Right lobe of liver (tissue), 6 donors: ENCODE results near the gene EPHB1. TPM values are rescaled to one million over a fixed set of nuclear protein-coding genes. Genes with fewer than 3 reads are reported as not detected.

Experiments
- ATAC-seq, 4 donors: fragments of 200-7000 bp; cut with Tn5 transposase; one replicate each; pipeline ENCODE4 v1.9.1; 2020; ENCODE audit warnings: mild to moderate bottlenecking in 4 of 4, moderate library complexity in 4 of 4
- DNase-seq, 3 donors: peaks; one replicate each; pipeline ENCODE4 v3.0.0-alpha.2; 2020
- H3K27ac ChIP-seq, 3 donors: fragments of 200-600 bp; one replicate each; pipeline ENCODE4 v1.8.0; 2022
- H3K27me3 ChIP-seq, 2 donors: fragments of 200-600 bp; one replicate each; pipeline ENCODE4 v1.8.0; 2022
- H3K36me3 ChIP-seq, 4 donors: fragments of 200-600 bp; sonication (generic) in 1 of 4; one replicate each; pipeline versions ENCODE4 v1.5.1 to v1.8.0; 2017 to 2022; ENCODE audit warnings: control low read depth in 1 of 4
- H3K4me1 ChIP-seq, 4 donors: fragments of 200-600 bp; sonication (generic) in 1 of 4; one replicate each; pipeline versions ENCODE4 v1.5.1 to v1.8.0; 2017 to 2022; ENCODE audit warnings: control low read depth in 1 of 4
- H3K4me3 ChIP-seq, 3 donors: fragments of 200-600 bp; one replicate each; pipeline ENCODE4 v1.8.0; 2022
- H3K9me3 ChIP-seq, 4 donors: fragments of 200-600 bp; sonication (generic) in 1 of 4; one replicate each; pipeline versions ENCODE4 v1.5.1 to v1.8.0; 2017 to 2022; ENCODE audit warnings: control low read depth in 1 of 4
- CTCF ChIP-seq, 4 donors: fragments of 200-600 bp in 3 of 4; fragments of 450-650 bp in 1 of 4; IDR thresholded peaks; one replicate each; pipeline versions ENCODE4 v1.5.1 to v1.8.0; 2016 to 2022; ENCODE audit warnings: antibody characterized with exemption in 4 of 4, mild to moderate bottlenecking in 2 of 4
- POLR2A ChIP-seq: fragments of 450-650 bp; IDR thresholded peaks from one replicate; pipeline ENCODE4 v1.6.1; 2017; ENCODE audit warnings: antibody characterized with exemption, mild to moderate bottlenecking
- WGBS: methylation state at CpG from one replicate; pipeline ENCODE4 v1.1.6; 2018; ENCODE audit warnings: low coverage, low lambda C conversion rate; ENCODE audit not compliant: insufficient coverage; ENCODE audit errors: missing lambda C conversion rate; 5-methylcytosine and 5-hydroxymethylcytosine counted together
- intact Hi-C, 2 donors: fragments of 100-400 bp; cut with DNase I; formaldehyde crosslinking; loops; one replicate each; pipeline versions ENCODE4 v1.11.2 to v1.14.1; 2022
- total RNA-seq, 6 experiments: library from RNA; depleted of rRNA in 2 of 6; stranded (reverse); fragments of >200 nt in 2 of 6; fragmentation: NEBNext Ultra II Directional in 3 of 6; extraction: Animal tissue kit (Norgen Biotek cat#: 25700) in 3 of 6; gene quantifications; one replicate each; pipeline versions ENCODE4 v1.1.0 to v1.2.4, GENCODE V29; 2016 to 2023
- donor health status: DM: no; HTN: yes; CAD: no.
- donor health status: DM: no; HTN: no; CAD: no.
- donor health status: DM: no; HTN: no; CAD: no.
- donor health status: DM: no; HTN: yes; CAD: no.
- donor health status: DM: no; HTN: yes; CAD: no.

EPHB1 gene
- total RNA-seq, 6 experiments from 2014 or later, result 0.63 to 10.9 (median 1.8) TPM

- DNase-seq (no peak), ATAC-seq (peak in 1 of 4 donors; percentile 52)
- no peaks in the 10 kb centered on the region for H3K27me3 ChIP-seq
- H3K36me3 ChIP-seq, result no peaks in the 10 kb centered on the region
- no peak overlapping the region for H3K4me3 ChIP-seq
- no peak for TF ChIP-seq POLR2A
- no peak for TF ChIP-seq CTCF (IDR thresholded peaks at IDR 0.05)
- 90% methylated on average over 3 of the region's 3 CpGs for WGBS
- intact Hi-C loops, result no loop called here
- H3K9me3 ChIP-seq, result no peaks in the 10 kb centered on the region
- H3K4me1 ChIP-seq, result no peaks in the 10 kb centered on the region
- no peak overlapping the region for H3K27ac ChIP-seq
Observed at GRCh38 chr3:135012101-135012500, 217.0 kb downstream of the EPHB1 start.

GRCh38 chr3:135013206-135013605, 218.1 kb downstream of the EPHB1 start:
- WGBS, result 88% methylated on average over 5 of the region's 8 CpGs
- TF ChIP-seq POLR2A (no peak), CTCF (IDR thresholded peaks at IDR 0.05) (no peak)
- H3K27ac ChIP-seq, result no peak overlapping the region
- H3K4me1 ChIP-seq, result no peaks in the 10 kb centered on the region
- no peaks in the 10 kb centered on the region for H3K36me3 ChIP-seq
- H3K4me3 ChIP-seq, result no peak overlapping the region
- ATAC-seq, result no peak
- no peaks in the 10 kb centered on the region for H3K27me3 ChIP-seq
- no peaks in the 10 kb centered on the region for H3K9me3 ChIP-seq
- intact Hi-C loops, result no loop called here
- no peak for DNase-seq

GRCh38 chr3:135014566-135014965, 219.5 kb downstream of the EPHB1 start:
- no peak for ATAC-seq
- no CpG with 5 or more reads among the region's 1 CpG for WGBS
- no peaks in the 10 kb centered on the region for H3K9me3 ChIP-seq
- intact Hi-C loops, result no loop called here
- no peak for TF ChIP-seq CTCF (IDR thresholded peaks at IDR 0.05)
- TF ChIP-seq POLR2A, result no peak
- H3K27ac ChIP-seq, result no peak overlapping the region
- H3K36me3 ChIP-seq, result no peaks in the 10 kb centered on the region
- no peak overlapping the region for H3K4me3 ChIP-seq
- H3K27me3 ChIP-seq, result no peaks in the 10 kb centered on the region
- H3K4me1 ChIP-seq, result no peaks in the 10 kb centered on the region
- no peak for DNase-seq

- Histone ChIP-seq H3K27me3 (no peaks in the 10 kb centered on the region), H3K27ac (no peak overlapping the region), H3K36me3 (no peaks in the 10 kb centered on the region), H3K4me3 (no peak overlapping the region), H3K4me1 (no peaks in the 10 kb centered on the region), H3K9me3 (no peaks in the 10 kb centered on the region)
- TF ChIP-seq CTCF (IDR thresholded peaks at IDR 0.05), result no peak
- no peak for TF ChIP-seq POLR2A
- intact Hi-C loops, result no loop called here
- 68% methylated on average over 5 of the region's 9 CpGs for WGBS
- ATAC-seq (peak in 1 of 4 donors; percentile 11), DNase-seq (no peak)
Observed at GRCh38 chr3:135017003-135017893, 222.2 kb downstream of the EPHB1 start.
